ENCODE results near the gene RALGAPA2.

The RALGAPA2 gene

GRCh38 chr20:20712474-20713243, at the start of gene RALGAPA2:
Gene RALGAPA2 (minus strand): TSS chr20:20712644. CDS start chr20:20712480, 164 bp downstream.
- H3K27me3 Mint-ChIP-seq = no peaks in the 10 kb centered on the region
- no peaks in the 10 kb centered on the region for H3K36me3 Mint-ChIP-seq
- H3K27ac Mint-ChIP-seq = peak within 1 kb of the TSS; percentile 89
- H3K4me1 Mint-ChIP-seq = peaks cover 29% of the 10 kb centered on the region
- H3K9me3 Mint-ChIP-seq = no peaks in the 10 kb centered on the region
- peak within 1 kb of the TSS; percentile 87 for H3K4me3 Mint-ChIP-seq
- ATAC-seq = peak; percentile 99

- Mint-ChIP-seq H3K27me3 (peaks cover 26% of the 10 kb centered on the region), H3K4me1 (no peaks in the 10 kb centered on the region)
- ATAC-seq = no peak
Measured at GRCh38 chr20:20761301-20761700, 48.9 kb upstream of the RALGAPA2 start.

DNA sequence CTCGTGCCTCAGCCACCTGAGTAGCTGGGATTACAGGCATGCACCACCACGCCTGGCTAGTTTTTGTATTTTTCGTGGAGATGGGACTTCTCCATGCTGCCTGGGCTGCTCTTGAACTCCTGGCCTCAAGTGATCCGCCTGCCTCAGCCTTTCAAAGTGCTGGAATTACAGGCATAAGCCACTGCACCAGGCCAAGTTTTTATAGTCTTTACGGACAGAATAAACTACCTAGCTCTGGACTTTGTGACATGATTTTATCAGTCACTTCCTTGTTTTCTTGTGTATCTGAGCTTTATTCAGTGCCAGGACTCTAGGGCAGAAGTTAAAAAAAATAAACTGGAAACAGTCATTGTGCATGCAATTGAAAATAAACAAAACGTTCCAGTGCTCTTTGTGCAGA, 46.7 kb upstream of the RALGAPA2 start:
- Mint-ChIP-seq H3K36me3 (no peaks in the 10 kb centered on the region), H3K4me3 (no peak overlapping the region), H3K4me1 (peaks cover 8% of the 10 kb centered on the region), H3K9me3 (no peaks in the 10 kb centered on the region), H3K27ac (no peak overlapping the region), H3K27me3 (peaks cover 22% of the 10 kb centered on the region)
- ATAC-seq = no peak

More at GRCh38 chr20:20761301-20761700, 48.9 kb upstream of the RALGAPA2 start:
- Mint-ChIP-seq H3K36me3 (no peaks in the 10 kb centered on the region), H3K27ac (no peak overlapping the region), H3K4me3 (no peak overlapping the region), H3K9me3 (no peaks in the 10 kb centered on the region)

DNA sequence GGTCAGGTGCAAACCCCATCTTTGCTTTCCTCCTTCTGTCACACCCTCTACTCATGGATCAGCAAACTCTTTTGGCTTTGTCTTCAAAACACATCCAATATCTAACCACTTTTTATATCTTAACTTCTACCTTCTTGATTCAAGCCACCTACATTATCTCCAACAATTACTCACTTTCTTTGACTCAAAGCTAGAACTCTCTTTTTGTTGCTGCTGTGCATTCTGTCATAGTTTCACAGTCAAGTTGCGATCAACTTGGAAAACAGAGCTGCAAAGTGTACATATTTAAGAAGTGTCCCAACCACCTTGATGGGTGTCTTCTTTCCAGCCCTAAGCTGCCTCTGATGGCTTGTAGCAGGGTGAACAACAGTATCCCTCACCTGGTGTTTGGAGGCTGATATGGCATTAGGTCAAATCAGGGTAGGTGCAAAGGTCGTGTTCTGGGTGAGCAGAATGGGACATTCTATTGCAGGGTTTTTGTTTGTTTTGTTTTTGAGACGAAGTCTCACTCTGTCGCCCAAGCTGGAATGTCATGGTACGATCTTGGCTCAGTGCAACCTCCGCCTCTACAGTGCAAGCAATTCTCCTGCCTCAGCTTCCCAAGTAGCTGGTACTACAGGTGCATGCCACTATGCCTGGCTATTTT, 43.4 kb upstream of the RALGAPA2 start:
- no peak overlapping the region for H3K4me3 Mint-ChIP-seq
- no peaks in the 10 kb centered on the region for H3K36me3 Mint-ChIP-seq
- ATAC-seq = no peak
- no peak overlapping the region for H3K27ac Mint-ChIP-seq
- H3K4me1 Mint-ChIP-seq = peaks cover 8% of the 10 kb centered on the region
- no peaks in the 10 kb centered on the region for H3K9me3 Mint-ChIP-seq
- H3K27me3 Mint-ChIP-seq = peaks cover 24% of the 10 kb centered on the region

- Mint-ChIP-seq H3K4me1 (peaks cover 8% of the 10 kb centered on the region), H3K27ac (no peak overlapping the region), H3K9me3 (no peaks in the 10 kb centered on the region), H3K27me3 (peaks cover 24% of the 10 kb centered on the region), H3K4me3 (no peak overlapping the region), H3K36me3 (no peaks in the 10 kb centered on the region)
- ATAC-seq = no peak
Measured at GRCh38 chr20:20755231-20755630, 42.8 kb upstream of the RALGAPA2 start.

- H3K27ac Mint-ChIP-seq = no peak overlapping the region
- ATAC-seq = no peak
- H3K4me1 Mint-ChIP-seq = peaks cover 8% of the 10 kb centered on the region
- no peaks in the 10 kb centered on the region for H3K9me3 Mint-ChIP-seq
- H3K4me3 Mint-ChIP-seq = no peak overlapping the region
- H3K36me3 Mint-ChIP-seq = no peaks in the 10 kb centered on the region
- H3K27me3 Mint-ChIP-seq = peaks cover 24% of the 10 kb centered on the region
Measured at GRCh38 chr20:20754714-20755113, 42.3 kb upstream of the RALGAPA2 start.

DNA sequence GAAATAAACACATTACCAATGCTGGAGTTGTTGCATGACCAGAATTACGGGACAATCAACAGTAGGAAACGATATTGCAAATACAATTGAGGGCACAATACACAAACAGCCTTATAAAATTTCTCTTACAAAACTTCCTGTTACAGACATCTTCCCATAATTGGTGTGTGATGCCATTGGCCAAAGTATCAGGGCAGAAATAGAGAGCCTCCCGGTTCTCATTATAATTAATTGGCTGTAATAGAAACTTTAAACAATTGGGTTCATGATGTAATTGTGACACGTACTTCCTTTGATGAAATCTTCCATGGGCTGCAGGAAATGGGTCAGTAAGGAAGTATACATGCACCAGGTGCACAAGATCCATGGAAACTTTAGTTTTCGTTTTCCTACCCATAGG, 40.3 kb upstream of the RALGAPA2 start:
- no peak overlapping the region for H3K27ac Mint-ChIP-seq
- peaks cover 24% of the 10 kb centered on the region for H3K27me3 Mint-ChIP-seq
- peaks cover 6% of the 10 kb centered on the region for H3K9me3 Mint-ChIP-seq
- ATAC-seq = no peak
- H3K36me3 Mint-ChIP-seq = peaks cover 4% of the 10 kb centered on the region
- H3K4me3 Mint-ChIP-seq = no peak overlapping the region
- H3K4me1 Mint-ChIP-seq = peaks cover 8% of the 10 kb centered on the region

DNA sequence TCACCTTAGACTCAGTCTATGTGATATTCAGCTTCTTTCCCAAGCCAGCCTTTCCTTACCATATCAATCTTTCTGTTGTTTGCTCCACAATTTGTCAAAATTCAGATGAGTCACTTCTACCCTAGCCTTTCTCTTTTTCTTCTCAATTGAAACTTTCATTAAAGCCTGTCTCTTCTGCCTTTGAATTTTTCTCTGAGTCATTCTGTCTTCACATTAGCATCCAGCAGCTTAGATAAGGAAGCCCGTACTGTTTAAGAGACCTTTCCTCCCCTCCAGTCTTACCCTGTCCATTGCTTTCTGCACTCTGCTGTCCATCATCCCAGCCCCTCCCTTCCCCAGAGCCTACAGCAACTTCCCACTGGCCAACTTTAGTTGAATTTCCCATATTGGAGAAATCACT, 34.9 kb upstream of the RALGAPA2 start:
- no peak overlapping the region for H3K27ac Mint-ChIP-seq
- no peak for ATAC-seq
- no peaks in the 10 kb centered on the region for H3K4me1 Mint-ChIP-seq
- H3K27me3 Mint-ChIP-seq = peaks cover 13% of the 10 kb centered on the region
- H3K4me3 Mint-ChIP-seq = no peak overlapping the region
- peaks cover 6% of the 10 kb centered on the region for H3K9me3 Mint-ChIP-seq
- H3K36me3 Mint-ChIP-seq = peaks cover 4% of the 10 kb centered on the region

- H3K27me3 Mint-ChIP-seq = peaks cover 13% of the 10 kb centered on the region
- peaks cover 4% of the 10 kb centered on the region for H3K36me3 Mint-ChIP-seq
- peaks cover 5% of the 10 kb centered on the region for H3K9me3 Mint-ChIP-seq
- H3K27ac Mint-ChIP-seq = no peak overlapping the region
- H3K4me1 Mint-ChIP-seq = no peaks in the 10 kb centered on the region
- no peak for ATAC-seq
- H3K4me3 Mint-ChIP-seq = no peak overlapping the region
Measured at GRCh38 chr20:20744170-20744725, 31.8 kb upstream of the RALGAPA2 start.

GRCh38 chr20:20743511-20744169, 31.2 kb upstream of the RALGAPA2 start:
- Mint-ChIP-seq H3K36me3 (no peaks in the 10 kb centered on the region), H3K9me3 (no peaks in the 10 kb centered on the region), H3K4me1 (no peaks in the 10 kb centered on the region), H3K4me3 (no peak overlapping the region), H3K27ac (no peak overlapping the region), H3K27me3 (peaks cover 13% of the 10 kb centered on the region)
- ATAC-seq = peak; percentile 45

- no peak for ATAC-seq
- Mint-ChIP-seq H3K27ac (no peak overlapping the region), H3K9me3 (no peaks in the 10 kb centered on the region), H3K27me3 (peaks cover 13% of the 10 kb centered on the region), H3K4me1 (peaks cover 11% of the 10 kb centered on the region), H3K4me3 (no peak overlapping the region), H3K36me3 (no peaks in the 10 kb centered on the region)
Measured at GRCh38 chr20:20741087-20742045, 28.9 kb upstream of the RALGAPA2 start.

- H3K27me3 Mint-ChIP-seq = peaks cover 13% of the 10 kb centered on the region
- peaks cover 12% of the 10 kb centered on the region for H3K4me1 Mint-ChIP-seq
- no peak for ATAC-seq
- no peak overlapping the region for H3K4me3 Mint-ChIP-seq
- no peaks in the 10 kb centered on the region for H3K9me3 Mint-ChIP-seq
- H3K27ac Mint-ChIP-seq = no peak overlapping the region
- no peaks in the 10 kb centered on the region for H3K36me3 Mint-ChIP-seq
Measured at GRCh38 chr20:20740541-20740940, 28.1 kb upstream of the RALGAPA2 start.

DNA sequence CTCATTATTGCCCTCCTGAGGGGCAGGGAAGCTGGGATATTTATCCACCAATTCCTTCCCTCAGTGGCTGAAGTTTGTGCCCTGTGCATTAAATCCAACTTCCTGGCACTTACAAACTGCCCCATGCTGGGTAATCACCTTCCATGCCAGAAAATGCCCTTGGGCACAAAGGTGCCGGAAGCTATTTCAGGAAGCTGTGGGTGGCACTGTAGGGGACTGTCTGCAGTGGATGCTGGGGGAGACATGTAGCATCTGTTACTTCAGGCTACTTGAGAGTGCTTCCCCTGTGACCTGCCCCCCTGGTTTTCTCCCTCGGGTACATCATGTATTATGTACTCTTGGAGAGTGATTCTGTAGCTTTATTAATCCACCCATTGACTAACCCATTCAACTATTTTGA, 24.7 kb upstream of the RALGAPA2 start:
- Mint-ChIP-seq H3K27ac (no peak overlapping the region), H3K4me3 (no peak overlapping the region), H3K36me3 (no peaks in the 10 kb centered on the region), H3K27me3 (peaks cover 10% of the 10 kb centered on the region), H3K4me1 (peaks cover 28% of the 10 kb centered on the region), H3K9me3 (no peaks in the 10 kb centered on the region)
- ATAC-seq = no peak

- Mint-ChIP-seq H3K9me3 (no peaks in the 10 kb centered on the region), H3K27ac (no peak overlapping the region), H3K27me3 (peaks cover 1% of the 10 kb centered on the region), H3K4me3 (no peak overlapping the region), H3K36me3 (no peaks in the 10 kb centered on the region), H3K4me1 (peaks cover 28% of the 10 kb centered on the region)
- no peak for ATAC-seq
Measured at GRCh38 chr20:20736303-20736702, 23.9 kb upstream of the RALGAPA2 start.
